Measurements from ENCODE around the gene MMADHC. TPM values are rescaled to one million over a fixed set of nuclear protein-coding genes. Genes with fewer than 3 reads are reported as not detected.

Gene MMADHC
- total RNA-seq, 1 experiment from 2014 or later: 149 TPM

DNA sequence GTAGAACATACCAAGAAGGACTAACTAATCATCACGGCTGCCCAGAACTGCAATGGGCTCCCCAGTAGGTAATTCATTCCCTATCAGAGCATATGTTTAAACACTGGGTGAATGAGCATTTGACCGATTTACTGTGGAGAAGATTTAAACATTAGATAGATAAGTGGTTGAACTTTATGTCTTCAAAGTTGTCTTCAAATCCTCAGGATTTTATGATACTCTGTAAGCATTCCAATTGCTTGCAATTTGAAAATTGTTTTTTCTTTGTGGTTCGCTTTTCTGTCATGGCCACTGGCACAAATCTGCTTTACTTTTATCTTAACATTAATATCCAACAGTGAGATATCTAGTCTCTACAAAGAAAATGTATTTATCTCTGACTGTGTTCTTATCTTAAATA, 37.7 kb upstream of the MMADHC start:
- no peaks in the 10 kb centered on the region for H4K20me1 ChIP-seq (ENCODE audit: control insufficient read depth, insufficient read depth, insufficient read length)
- no peaks in the 10 kb centered on the region for H3K27me3 Mint-ChIP-seq (ENCODE audit: low read depth)
- no peaks in the 10 kb centered on the region for H3K4me1 ChIP-seq (ENCODE audit: insufficient read depth, low read length)
- H3K23ac ChIP-seq (ENCODE audit: insufficient read length, low read depth, low read length): no peak overlapping the region
- H3K9me3 ChIP-seq (ENCODE audit: control insufficient read depth, low read depth, low read length): no peaks in the 10 kb centered on the region
- no peak overlapping the region for H4K5ac ChIP-seq (ENCODE audit: insufficient read length, low read depth, low read length)
- no peaks in the 10 kb centered on the region for H3K27me3 ChIP-seq (ENCODE audit: insufficient read depth, low read length)
- H3K14ac ChIP-seq (ENCODE audit: insufficient read depth, low read length): no peak overlapping the region
- no peak overlapping the region for H3K4me3 Mint-ChIP-seq
- no peak for DNase-seq
- H3K9ac ChIP-seq (ENCODE audit: extremely low read depth, insufficient read length, low read length): no peak overlapping the region
- no peak overlapping the region for H3T11ph ChIP-seq (ENCODE audit: low read length)
- WGBS (ENCODE audit: extremely low coverage, insufficient read length, low lambda C conversion rate): no CpG with 5 or more reads among the region's 3 CpGs
- H2BK120ac ChIP-seq (ENCODE audit: low read depth, low read length, poor library complexity, severe bottlenecking): no peak overlapping the region
- H3K79me2 ChIP-seq (ENCODE audit: insufficient read depth, low read length): no peaks in the 10 kb centered on the region
- H3K23me2 ChIP-seq (ENCODE audit: insufficient read length, low read depth, low read length, poor library complexity, severe bottlenecking): no peaks in the 10 kb centered on the region
- H3K79me1 ChIP-seq (ENCODE audit: insufficient read depth, low read depth, low read length, poor library complexity, severe bottlenecking): no peaks in the 10 kb centered on the region
- H3K27ac Mint-ChIP-seq: no peak overlapping the region
- no peak overlapping the region for H2BK15ac ChIP-seq (ENCODE audit: low read depth, low read length)
- no peaks in the 10 kb centered on the region for H3K9me3 Mint-ChIP-seq
- no peaks in the 10 kb centered on the region for H3K36me3 Mint-ChIP-seq (ENCODE audit: insufficient read depth in 1 of 3, low read depth in 3 of 3)
- no peak overlapping the region for H2AFZ ChIP-seq (ENCODE audit: low read length)
- TF ChIP-seq, protein P1, sequence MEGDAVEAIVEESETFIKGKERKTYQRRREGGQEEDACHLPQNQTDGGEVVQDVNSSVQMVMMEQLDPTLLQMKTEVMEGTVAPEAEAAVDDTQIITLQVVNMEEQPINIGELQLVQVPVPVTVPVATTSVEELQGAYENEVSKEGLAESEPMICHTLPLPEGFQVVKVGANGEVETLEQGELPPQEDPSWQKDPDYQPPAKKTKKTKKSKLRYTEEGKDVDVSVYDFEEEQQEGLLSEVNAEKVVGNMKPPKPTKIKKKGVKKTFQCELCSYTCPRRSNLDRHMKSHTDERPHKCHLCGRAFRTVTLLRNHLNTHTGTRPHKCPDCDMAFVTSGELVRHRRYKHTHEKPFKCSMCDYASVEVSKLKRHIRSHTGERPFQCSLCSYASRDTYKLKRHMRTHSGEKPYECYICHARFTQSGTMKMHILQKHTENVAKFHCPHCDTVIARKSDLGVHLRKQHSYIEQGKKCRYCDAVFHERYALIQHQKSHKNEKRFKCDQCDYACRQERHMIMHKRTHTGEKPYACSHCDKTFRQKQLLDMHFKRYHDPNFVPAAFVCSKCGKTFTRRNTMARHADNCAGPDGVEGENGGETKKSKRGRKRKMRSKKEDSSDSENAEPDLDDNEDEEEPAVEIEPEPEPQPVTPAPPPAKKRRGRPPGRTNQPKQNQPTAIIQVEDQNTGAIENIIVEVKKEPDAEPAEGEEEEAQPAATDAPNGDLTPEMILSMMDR (conservative IDR thresholded peaks at IDR 0.05): no peak
- H3K4me2 ChIP-seq (ENCODE audit: insufficient read depth, insufficient read length, low read length): no peak overlapping the region
- H2BK12ac ChIP-seq (ENCODE audit: insufficient read length, low read depth, low read length): no peak overlapping the region
- H3K27ac ChIP-seq (ENCODE audit: insufficient read length, low read depth, low read length): no peak overlapping the region
- no peak overlapping the region for H3K56ac ChIP-seq (ENCODE audit: insufficient read length, low read depth, low read length)
- H3K4me1 Mint-ChIP-seq: no peaks in the 10 kb centered on the region; a peak in 1 of 4 replicates
- no peak overlapping the region for H2BK5ac ChIP-seq (ENCODE audit: insufficient read length, low read length)
- H4K8ac ChIP-seq (replicated peaks; ENCODE audit: insufficient read length, low read depth, low read length): no peak overlapping the region
- no peak overlapping the region for H2BK20ac ChIP-seq (ENCODE audit: low read depth, low read length, poor library complexity, severe bottlenecking)
- H4K91ac ChIP-seq (ENCODE audit: insufficient read length, low read depth, low read length): no peak overlapping the region
- no peak overlapping the region for H3K4ac ChIP-seq (ENCODE audit: low read depth, low read length)
- no peak overlapping the region for H2AK5ac ChIP-seq (ENCODE audit: insufficient read length, low read length)
- no peak overlapping the region for H3K18ac ChIP-seq (ENCODE audit: insufficient read length, low read depth, low read length)

Measured in H9 (cell line).